Prostate gland (tissue), 2 donors: ENCODE measurements around the gene SYMPK. TPM values are rescaled to one million over a fixed set of nuclear protein-coding genes. Genes with fewer than 3 reads are reported as not detected.

ENCODE experiments used
- DNase-seq: peaks from one replicate; pipeline ENCODE4 v3.0.0-alpha.2; 2019; ENCODE audit warnings: low spot score
- H3K27ac ChIP-seq, 2 donors: fragments of 200-600 bp; sonication (generic); 2 replicates each; pipeline ENCODE4 v1.5.1; 2017 to 2019
- H3K27me3 ChIP-seq: fragments of 200-600 bp; sonication (generic); replicated peaks from 2 replicates; pipeline ENCODE4 v1.5.1; 2019; ENCODE audit not compliant: insufficient read depth
- H3K36me3 ChIP-seq, 2 donors: fragments of 200-600 bp; sonication (generic); 1 replicate in 1 of 2; 2 replicates in 1 of 2; pipeline versions ENCODE4 v1.5.1 to v1.8.1; 2017 to 2019
- H3K4me1 ChIP-seq: fragments of 200-600 bp; sonication (generic); replicated peaks from 2 replicates; pipeline ENCODE4 v1.5.1; 2019
- H3K4me3 ChIP-seq, 2 donors: fragments of 200-600 bp; sonication (generic); 2 replicates each; pipeline ENCODE4 v1.5.1; 2017 to 2019
- H3K9me3 ChIP-seq: fragments of 200-600 bp; sonication (generic); 2 replicates; pipeline ENCODE4 v1.5.1; 2017
- CTCF ChIP-seq, 4 experiments: fragments of 200-600 bp in 2 of 4; fragments of 450-650 bp in 2 of 4; sonication (generic) in 2 of 4; IDR thresholded peaks; 1 replicate in 3 of 4; 2 replicates in 1 of 4; pipeline ENCODE4 v1.5.1; 2016 to 2019; ENCODE audit warnings: antibody characterized with exemption in 4 of 4, mild to moderate bottlenecking in 2 of 4, moderate library complexity in 2 of 4
- POLR2A ChIP-seq: fragments of 450-650 bp; IDR thresholded peaks from one replicate; pipeline ENCODE4 v1.6.1; 2016; ENCODE audit warnings: antibody characterized with exemption, mild to moderate bottlenecking
- POLR2AphosphoS5 ChIP-seq: sonication (generic); formaldehyde crosslinking; IDR thresholded peaks from one replicate; pipeline ENCODE4 v1.6.1; 2017; ENCODE audit warnings: antibody characterized with exemption
- WGBS: methylation state at CpG from one replicate; pipeline ENCODE4 v1.1.5; 2018; 5-methylcytosine and 5-hydroxymethylcytosine counted together
- intact Hi-C: fragments of 100-400 bp; cut with DNase I; formaldehyde crosslinking; loops from one replicate; pipeline ENCODE4 v1.14.2; 2022
- total RNA-seq, 2 donors: library from RNA; depleted of rRNA; stranded (reverse); fragments of >200 nt; gene quantifications; one replicate each; pipeline ENCODE4 v1.1.0, GENCODE V29; 2016

The SYMPK gene
- total RNA-seq, 2 donors from 2014 or later = 76.4 to 104 TPM

- Histone ChIP-seq H3K9me3 (no peaks in the 10 kb centered on the region), H3K27me3 (no peaks in the 10 kb centered on the region), H3K36me3 (no peaks in the 10 kb centered on the region), H3K4me3 (peak overlapping the region; percentile 79 to 83), H3K27ac (peak overlapping the region; percentile 97 to 99), H3K4me1 (peaks cover 17% of the 10 kb centered on the region)
- peak; percentile 98 for DNase-seq
- intact Hi-C loops = no loop called here
- TF ChIP-seq CTCF (IDR thresholded peaks at IDR 0.05) (peak; percentile 95 to 98 (median 96)), POLR2A (peak; percentile 68), POLR2AphosphoS5 (peak; percentile 90)
- WGBS = 1% methylated on average over 36 of the region's 79 CpGs
These were observed 92.5 kb downstream of the SYMPK start for GRCh38 chr19:45770192-45771101.

- intact Hi-C loops = loop anchor here (5.0 kb wide), 2 partner anchors 53 to 78 kb away; partner anchors contain the start of genes QPCTL and SNRPD2
- peaks cover 22% of the 10 kb centered on the region for H3K4me1 ChIP-seq
- no peaks in the 10 kb centered on the region for H3K36me3 ChIP-seq
- H3K27ac ChIP-seq = peak overlapping the region; percentile 97 to 99
- H3K9me3 ChIP-seq = no peaks in the 10 kb centered on the region
- TF ChIP-seq POLR2AphosphoS5 = no peak
- TF ChIP-seq POLR2A = no peak
- TF ChIP-seq CTCF (IDR thresholded peaks at IDR 0.05) = no peak
- DNase-seq = peak; percentile 59
- H3K4me3 ChIP-seq = peak overlapping the region; percentile 79 to 83
- no peaks in the 10 kb centered on the region for H3K27me3 ChIP-seq
- under 1% methylated on average over 27 of the region's 28 CpGs for WGBS
These were observed 93.1 kb downstream of the SYMPK start for GRCh38 chr19:45769821-45770191.

- intact Hi-C loops = loop anchor here (5.0 kb wide), 2 partner anchors 52 to 77 kb away; partner anchors contain the start of genes QPCTL and SNRPD2
- H3K36me3 ChIP-seq = no peaks in the 10 kb centered on the region
- TF ChIP-seq POLR2AphosphoS5 (peak; percentile 99), CTCF (IDR thresholded peaks at IDR 0.05) (peak in 1 of 4 experiments; percentile 13), POLR2A (peak; percentile 85)
- peaks cover 28% of the 10 kb centered on the region for H3K4me1 ChIP-seq
- H3K27ac ChIP-seq = peak within 1 kb of the TSS; percentile 97 to 99
- peak; percentile 97 for DNase-seq
- peak within 1 kb of the TSS; percentile 79 to 83 for H3K4me3 ChIP-seq
- 1% methylated on average over 68 of the region's 70 CpGs for WGBS
- no peaks in the 10 kb centered on the region for H3K27me3 ChIP-seq
- no peaks in the 10 kb centered on the region for H3K9me3 ChIP-seq
These were observed 93.8 kb downstream of the SYMPK start, which contains the start of gene SIX5 for GRCh38 chr19:45768984-45769782. Gene SIX5 (minus strand): TSS chr19:45769252. CDS start chr19:45768844, 408 bp downstream.

GRCh38 chr19:45768655-45768983 lies 94.3 kb downstream of the SYMPK start:
- Histone ChIP-seq H3K27ac (peak overlapping the region; percentile 97 to 99), H3K4me3 (peak overlapping the region; percentile 79 to 83), H3K36me3 (no peaks in the 10 kb centered on the region), H3K9me3 (no peaks in the 10 kb centered on the region), H3K27me3 (no peaks in the 10 kb centered on the region), H3K4me1 (peaks cover 34% of the 10 kb centered on the region)
- no peak for TF ChIP-seq POLR2A
- no peak for TF ChIP-seq CTCF (IDR thresholded peaks at IDR 0.05)
- no peak for TF ChIP-seq POLR2AphosphoS5
- intact Hi-C loops = loop anchor here (5.0 kb wide), 2 partner anchors 51 to 76 kb away; partner anchors contain the start of genes QPCTL and SNRPD2
- 1% methylated on average over 33 of the region's 33 CpGs for WGBS
- DNase-seq = no peak
